HG03460 (cell line): ENCODE results near the gene SUPT3H.
"Not testable (repeated sequence)": the region's sequence is repeated elsewhere in the genome, so short reads cannot be mapped to it uniquely, and the experiment has no call there.

Experiments used
- ATAC-seq: cut with Tn5 transposase; IDR thresholded peaks from one replicate; pipeline ENCODE4 v1.9.1; 2021; ENCODE audit not compliant: unreplicated experiment

SUPT3H gene

DNA sequence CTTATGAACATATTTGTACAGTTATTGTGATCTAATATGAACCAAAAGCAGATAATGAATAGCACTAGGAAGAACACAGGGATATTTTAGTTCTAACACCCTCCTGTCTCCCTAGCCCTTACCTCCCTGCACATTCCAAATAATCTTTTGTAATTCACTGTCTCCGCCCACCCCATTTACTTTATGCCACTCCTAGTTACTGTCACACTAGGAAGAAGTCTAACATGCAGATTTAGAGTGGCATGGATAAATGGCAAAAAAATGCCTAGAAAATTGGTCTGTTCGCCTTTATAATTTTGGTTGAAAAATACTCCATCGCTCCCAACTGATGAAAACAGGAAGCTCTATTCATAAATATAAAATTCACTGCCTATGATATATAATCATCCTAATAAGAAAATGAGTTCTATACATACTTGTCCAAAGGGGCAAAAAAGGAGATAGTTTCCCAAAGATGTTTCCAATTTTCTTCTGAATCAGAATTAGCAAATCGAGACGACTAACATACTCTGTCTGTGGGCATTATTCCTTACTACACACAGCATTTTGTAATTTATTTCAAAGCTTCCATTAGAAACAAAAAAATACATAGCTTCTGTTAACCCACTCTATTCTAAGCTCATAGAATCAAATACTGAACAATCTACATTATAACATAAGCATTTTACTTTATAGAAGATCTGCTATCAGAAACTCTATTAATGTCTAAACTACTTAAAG lies 50.9 kb downstream of the SUPT3H start:
- no peak for ATAC-seq

DNA sequence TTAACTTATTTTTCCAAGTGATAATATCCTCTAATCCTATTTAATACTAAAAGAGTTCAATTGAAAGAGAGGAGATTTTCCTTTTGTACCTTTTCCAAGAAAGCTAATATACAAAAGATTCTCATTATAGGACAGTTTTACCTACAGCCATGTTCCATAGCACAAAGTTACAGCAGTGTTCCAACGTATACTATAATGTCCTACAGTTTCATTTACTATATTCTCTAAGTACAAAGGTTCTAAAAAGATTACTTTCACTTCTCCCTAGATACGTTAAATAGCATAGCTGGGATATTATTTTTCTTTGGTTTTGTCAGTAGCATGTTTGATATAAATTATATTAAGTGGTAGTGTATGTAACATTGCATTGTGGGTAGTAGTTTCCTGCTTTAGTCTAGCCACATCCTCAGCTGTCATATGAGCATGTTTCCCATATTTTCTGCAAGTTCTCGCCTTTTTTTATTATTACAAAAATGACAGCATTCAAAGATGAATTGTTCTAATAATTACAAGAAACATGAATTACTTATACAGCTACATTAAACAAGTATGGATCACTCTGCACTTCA lies 54.0 kb downstream of the SUPT3H start:
- ATAC-seq: no peak

DNA sequence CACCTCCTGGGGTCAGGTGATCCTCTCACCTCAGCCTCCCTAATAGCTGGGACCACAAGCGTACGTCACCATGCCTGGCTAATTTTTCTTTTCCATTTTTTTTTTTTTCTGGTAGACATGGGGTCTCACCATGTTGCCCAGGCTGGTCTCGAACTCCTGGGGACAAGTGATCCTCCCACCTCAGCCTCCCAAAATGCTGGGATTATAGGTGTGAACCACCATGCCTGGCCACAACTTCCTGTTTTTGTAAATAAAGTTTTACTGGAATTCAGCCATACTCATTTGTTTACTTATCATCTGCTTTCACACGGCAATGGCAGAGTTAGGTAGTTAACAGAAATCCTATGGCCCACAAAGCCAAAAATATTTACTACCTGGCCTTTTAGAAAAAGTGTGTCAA lies 57.4 kb downstream of the SUPT3H start:
- ATAC-seq: no peak

DNA sequence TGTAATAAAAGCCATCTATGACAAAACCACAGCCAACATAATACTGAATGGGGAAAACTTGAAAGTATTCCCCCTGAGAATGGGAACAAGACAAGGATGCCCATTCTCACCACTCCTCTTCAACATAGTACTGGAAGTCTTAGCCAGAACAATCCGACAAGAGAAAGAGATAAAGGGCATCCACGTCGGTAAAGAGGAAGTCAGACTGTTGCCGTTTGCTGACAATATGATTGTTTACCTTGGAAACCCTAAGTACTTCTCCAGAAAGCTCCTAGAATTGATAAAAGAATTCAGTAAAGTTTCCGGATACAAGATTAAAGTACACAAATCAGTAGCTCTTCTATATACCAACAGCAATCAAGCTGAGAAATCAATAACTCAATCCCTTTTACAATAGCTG lies 63.6 kb downstream of the SUPT3H start:
- no peak for ATAC-seq

DNA sequence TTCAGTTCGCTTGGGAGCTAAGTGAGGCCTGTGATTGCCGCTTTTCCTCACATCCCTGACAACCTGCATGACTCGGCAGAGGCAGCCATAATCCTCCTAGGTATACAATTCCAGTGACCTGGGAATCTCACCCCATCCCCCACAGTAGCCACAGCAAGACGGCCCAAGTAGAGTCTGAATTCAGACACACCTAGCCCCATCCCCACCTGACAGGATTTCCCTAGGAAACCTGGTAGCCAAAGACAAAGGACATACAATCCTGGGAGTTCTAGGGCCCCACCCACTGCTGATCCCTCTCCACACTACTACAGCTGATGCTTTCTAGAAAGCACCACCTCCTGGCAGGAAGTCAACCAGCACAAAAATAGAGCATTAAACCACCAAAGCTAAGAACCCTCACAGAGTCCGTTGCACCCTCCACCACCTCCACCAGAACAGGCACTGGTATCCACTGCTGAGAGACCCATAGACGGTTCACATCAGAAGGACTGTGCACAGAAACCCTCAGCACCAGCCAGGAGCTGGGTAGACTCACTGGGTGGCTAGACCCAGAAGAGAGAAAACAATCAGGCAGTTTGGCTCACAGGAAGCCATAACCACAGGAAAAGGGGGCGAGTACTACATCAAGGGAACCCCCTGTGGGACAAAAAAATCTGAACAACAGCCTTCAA lies 67.5 kb downstream of the SUPT3H start:
- ATAC-seq: no peak

DNA sequence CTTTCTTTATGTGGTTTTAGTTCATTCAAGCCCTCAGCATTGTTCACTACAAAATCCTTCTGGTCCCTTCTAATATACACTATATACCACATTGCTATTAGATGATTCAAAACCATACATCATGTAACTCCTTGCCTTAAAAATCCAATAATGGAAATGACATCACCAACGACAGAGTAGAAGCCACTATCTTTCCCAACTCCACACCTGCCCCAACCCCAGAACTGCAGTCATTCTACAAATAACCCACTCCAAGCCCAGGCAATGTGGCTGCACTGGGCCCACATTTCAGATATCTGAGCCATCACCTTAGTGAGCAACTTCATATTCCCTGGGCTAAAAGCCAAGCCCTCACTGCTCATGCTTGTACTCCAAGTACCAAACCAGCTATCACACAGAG lies 72.2 kb downstream of the SUPT3H start:
- no peak for ATAC-seq

DNA sequence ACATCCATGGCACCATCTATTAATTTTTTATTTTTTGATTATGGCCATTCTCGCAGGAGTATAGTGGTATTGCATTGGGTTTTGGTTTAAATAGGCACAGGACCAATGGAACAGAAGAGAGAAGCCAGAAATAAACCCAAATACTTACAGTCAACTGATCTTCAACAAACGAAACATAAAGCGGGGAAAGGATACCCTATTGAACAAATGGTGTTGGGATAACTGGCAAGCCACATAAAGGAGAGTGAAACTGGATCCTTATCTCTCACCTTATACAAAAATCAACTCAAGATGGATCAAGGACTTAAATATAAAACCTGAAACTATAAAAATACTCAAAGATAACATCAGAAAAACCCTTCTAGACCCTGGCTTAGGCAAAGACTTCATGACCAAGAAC lies 74.9 kb downstream of the SUPT3H start:
- no peak for ATAC-seq

DNA sequence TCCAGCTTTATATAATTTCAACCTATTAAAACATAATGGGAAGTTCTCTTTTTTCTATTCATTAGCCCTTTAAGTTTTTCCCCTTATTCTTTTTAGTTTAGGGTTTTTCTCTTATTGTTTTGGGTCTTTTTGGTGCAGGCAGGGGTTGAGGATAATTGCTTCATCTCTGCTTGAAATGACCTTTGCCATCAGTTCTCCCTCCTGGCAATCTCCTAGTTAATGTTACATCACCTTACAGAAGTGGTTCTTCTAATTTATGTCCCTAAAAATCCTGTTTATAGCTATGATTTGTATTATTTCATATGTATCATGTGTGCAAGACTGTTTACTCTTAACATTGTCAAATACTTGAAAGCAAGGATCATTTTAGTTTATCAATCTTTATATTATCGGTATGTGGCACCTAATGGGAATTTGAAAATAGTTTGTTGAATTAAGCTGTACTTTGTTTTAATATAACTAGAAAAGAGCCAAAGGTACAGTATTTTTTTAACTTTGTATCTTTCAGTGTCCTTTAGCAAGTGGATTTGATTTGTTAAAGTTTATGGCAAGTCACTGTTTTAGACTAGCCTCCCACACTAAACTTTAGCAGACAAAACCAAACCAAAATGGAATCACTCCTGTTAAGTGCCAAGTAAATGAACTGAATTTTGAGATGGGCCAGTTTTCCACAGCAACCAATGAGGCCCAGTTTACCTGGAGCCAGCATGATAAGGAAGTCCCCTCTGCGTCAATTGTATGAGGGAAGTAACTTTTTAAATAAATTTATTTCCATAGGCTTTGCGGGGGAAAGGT lies 76.2 kb downstream of the SUPT3H start:
- ATAC-seq: no peak

DNA sequence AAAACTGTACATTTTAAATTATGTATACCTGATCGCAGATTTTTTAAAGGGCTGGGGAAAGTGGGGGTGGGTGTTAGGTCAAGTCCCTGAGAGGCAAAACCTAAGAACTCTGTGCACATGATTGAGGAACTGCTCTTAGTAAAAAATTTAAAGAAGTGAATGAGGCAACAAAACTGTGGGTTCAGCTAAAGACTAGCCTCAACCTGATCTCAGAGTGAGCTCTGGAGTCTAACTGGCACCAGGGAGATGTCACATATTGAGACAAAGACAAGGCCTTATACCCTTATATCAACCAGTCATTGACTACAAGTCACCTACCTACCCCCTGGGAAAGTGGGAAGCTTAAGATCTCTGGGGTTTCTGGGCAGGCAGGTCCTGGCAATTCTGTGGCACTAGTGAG lies 77.0 kb downstream of the SUPT3H start:
- no peak for ATAC-seq

DNA sequence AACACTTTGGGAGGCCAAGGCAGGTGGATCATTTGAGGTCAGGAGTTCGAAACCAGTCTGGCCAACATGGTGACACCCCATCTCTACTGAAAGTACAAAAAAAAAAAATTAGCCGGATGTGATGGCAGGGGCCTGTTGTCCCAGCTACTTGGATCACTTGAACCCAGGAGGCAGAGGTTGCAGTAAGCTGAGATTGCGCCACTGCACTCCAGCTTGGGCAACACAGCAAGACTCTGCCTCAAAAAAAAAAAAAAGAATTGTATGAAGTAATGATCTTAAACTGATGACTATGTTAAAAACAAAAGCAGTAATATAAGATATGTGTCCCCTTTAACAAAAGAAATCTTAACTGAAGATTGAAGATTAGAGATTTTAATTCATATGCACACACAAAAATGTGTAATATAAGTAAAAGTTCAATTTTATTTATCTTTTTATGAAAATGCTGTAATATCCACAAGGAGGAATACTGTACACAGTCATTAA lies 78.6 kb downstream of the SUPT3H start:
- no peak for ATAC-seq

DNA sequence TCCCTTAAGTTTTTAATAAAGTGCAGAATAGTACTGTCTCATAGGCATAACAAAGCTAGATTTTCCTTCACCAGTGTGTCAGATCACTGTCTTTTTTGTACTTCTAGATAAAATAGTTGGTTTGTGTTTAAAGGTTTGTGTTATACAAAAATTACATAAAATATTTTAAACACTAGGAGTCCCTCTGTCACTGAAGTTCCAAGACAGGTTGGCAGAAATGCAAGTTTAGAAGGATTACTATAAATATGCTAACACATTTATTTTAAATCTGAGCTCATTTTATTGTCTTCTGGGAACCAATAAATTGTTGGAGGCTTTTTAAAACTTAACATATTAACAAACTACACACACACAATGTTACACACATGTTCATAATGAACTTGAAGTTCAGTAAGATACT lies 80.4 kb downstream of the SUPT3H start:
- ATAC-seq: no peak

DNA sequence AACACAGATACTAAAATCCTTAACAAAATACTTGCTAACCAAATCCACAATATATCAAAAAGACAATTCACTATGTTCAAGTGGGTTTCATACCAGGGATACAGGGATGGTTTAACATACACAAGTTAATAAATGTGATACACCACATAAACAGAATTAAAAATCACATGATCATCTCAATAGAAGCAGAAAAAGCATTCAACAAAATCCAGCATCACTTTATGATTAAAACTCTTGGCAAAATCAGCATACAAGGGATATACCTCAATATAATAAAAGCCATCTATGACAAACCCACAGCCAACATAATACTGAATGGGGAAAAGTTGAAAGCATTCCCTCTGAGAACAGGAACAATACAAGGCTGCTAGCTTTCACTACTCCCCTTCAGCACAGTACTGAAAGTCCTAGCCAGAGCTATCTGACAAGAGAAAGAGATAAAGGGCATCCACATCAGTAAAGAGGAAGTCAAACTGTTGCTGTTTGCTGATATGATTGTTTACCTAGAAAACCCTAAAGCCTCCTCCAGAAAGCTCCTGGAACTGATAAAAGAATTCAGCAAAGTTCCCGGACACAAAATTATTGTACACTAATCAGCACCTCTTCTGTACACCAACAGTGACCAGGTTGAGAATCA lies 83.6 kb downstream of the SUPT3H start:
- ATAC-seq: not testable (repeated sequence)

DNA sequence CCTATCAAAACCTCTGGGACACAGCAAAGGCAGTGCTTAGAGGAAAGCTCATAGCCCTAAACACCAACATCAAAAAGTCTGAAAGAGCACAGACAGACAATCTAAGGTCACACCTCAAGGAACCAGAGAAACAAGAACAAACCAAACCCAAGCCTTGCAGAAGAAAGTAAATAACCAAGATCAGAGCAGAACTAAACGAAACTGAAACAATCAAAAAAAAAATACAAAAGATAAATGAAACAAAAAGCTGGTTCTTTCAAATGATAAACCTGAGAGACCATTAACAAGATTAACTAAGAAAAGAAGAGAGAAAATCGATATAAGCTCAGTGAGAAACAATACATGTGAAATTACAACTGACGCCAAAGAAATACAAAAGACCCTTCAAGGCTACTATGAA lies 84.4 kb downstream of the SUPT3H start:
- ATAC-seq: no peak

DNA sequence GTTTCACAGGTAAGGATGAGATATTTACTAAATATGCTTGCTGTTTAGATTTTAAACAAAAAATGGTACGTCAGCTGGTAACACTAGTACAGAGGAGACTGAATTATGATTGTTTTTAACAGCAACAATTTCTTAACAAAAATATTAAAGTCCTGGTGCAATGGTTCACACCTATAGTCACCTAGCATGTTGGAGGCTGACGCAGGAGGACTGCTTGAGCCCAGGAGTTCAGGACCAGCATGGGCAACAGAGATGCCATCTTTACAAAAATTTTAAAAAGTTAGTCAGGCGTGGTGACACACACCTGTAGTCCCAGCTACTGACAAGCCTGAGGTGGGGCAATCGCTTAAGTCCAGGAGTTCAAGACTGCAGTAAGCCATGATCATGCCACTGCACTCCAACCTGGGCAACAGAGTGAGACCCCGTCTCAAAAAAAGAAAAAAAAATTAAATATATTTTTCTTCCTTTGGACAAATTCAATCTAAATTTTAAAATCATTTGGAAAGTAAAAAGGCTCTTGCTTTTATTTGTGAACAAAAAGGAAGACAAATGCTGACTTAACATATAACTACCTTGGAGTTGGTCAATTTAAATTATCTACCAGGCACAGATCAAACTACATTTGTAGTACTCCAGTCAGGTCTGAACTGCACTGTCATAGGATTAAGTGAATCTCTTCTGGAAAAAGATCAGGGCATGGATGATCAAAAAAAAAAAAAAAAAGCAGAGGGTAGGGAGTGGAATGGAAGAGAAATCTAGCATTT lies 87.8 kb downstream of the SUPT3H start:
- ATAC-seq: no peak

DNA sequence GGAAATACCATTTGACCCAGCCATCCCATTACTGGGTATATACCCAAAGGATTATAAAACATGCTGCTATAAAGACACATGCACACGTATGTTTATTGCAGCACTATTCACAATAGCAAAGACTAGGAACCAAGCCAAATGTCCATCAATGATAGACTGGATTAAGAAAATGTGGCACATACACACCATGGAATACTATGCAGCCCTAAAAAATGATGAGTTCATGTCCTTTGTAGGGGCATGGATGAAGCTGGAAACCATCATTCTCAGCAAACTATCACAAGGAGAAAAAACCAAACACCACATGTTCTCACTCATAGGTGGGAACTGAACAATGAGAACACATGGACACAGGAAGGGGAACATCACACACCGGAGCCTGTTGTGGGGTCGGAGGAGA lies 91.0 kb downstream of the SUPT3H start:
- not testable (repeated sequence) for ATAC-seq

DNA sequence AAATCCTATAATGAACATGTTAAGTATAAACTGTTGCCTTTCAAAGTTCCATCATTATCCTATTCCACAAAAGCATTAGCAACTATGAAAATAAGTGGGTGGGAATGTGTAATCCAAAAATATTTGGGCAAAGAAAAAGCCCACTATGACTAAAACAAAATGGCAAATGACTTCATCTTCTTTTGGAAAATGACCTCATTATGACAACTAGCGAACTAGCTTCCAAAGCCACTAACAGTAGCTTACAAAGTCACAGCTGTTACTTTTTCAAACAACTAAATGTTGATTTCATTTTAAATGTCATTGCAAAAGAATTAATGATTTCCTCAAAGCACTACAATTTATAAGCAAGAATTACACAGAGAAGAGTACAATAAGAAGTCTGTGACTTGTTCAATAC lies 99.4 kb downstream of the SUPT3H start:
- ATAC-seq: no peak

DNA sequence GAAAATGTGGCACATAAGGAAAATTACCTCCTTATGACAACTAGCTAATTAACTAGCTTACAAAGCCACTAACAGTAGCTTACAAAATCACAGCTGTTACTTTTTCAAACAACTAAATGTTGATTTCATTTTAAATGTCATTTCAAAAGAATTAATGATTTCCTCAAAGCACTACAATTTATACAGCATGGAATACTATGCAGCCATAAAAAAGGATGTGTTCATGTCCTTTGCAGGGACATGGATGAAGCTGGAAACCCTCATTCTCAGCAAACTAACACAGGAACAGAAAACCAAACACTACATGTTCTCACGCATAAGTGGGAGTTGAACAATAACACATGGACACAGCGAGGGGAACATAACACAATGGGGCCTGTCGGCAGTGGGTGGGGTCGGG lies 100.0 kb downstream of the SUPT3H start:
- ATAC-seq: not testable (repeated sequence)

DNA sequence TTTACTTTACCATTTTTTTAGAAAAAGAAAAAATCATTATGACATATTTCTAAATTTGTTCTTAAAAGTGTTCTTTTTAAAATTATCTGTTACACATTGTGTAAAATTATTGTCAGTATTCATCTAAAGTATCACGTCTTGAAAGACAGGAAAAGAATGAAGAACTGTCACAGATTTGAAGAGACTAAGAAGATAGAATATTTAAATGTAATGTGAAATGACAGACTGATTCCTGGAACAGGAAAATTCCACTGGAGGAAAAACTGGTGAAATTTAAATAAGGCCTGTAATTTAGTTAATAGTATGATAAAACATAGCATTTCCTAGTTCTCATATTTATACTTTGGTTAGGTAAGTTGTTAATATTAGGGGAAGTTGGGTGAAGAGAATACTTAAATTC lies 102.4 kb downstream of the SUPT3H start:
- no peak for ATAC-seq

DNA sequence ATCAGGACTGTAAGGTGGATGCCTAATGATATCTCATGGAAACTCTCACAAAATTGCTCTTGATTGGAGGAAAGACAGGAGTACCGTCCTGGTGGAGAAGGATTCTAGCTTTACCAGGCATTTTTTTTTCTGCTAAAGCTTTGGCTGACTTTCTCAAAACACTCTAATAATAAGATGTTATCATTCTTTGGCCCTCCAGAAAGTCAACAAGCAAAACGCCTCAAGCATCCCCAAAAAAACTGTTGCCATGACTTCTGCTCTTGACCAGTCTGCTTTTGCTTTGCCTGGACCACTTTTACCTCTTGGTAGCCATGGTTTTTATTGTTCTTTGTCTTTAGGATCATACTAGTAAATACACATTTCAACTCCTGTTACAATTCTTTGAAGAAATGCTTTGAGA lies 105.1 kb downstream of the SUPT3H start:
- no peak for ATAC-seq

DNA sequence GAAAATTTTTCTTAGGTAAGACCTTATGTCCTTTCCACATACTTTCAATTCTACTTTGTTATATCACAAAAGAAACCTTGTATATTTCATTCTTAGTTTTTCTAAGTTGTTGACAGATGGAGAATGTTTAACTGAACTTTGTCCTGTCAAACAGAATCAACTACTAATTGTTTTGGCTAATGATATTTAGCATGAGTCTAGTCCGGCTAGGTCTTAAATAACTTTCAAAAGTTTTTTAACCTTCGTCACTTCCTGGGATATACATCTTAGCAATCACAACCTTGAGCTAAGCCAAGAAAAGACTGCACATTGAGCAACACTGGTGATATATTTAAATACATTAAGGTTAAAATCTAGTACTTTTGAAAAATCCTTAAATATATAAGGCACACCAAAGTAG lies 112.5 kb downstream of the SUPT3H start:
- ATAC-seq: no peak
